H54 (cell line): ENCODE data around the gene HK1.

ENCODE experiments used
- DNase-seq: peaks from one replicate; pipeline ENCODE4 v3.0.0; 2011; ENCODE audit warnings: low spot score, mixed read lengths; ENCODE audit not compliant: insufficient read length
- FAIRE-seq: peaks from 3 replicates; lab custom pipeline; 2011; peaks lifted over from hg19 to GRCh38; lab: Jason Lieb, UNC
- POLR2A ChIP-seq: IDR thresholded peaks from 2 replicates; pipeline ENCODE4 v1.6.1; 2011; ENCODE audit warnings: low read depth, mild to moderate bottlenecking, low read length

Gene HK1

GRCh38 chr10:69451209-69451783 lies 173.0 kb downstream of the HK1 start, which contains the start of gene TSPAN15:
Gene TSPAN15, plus strand, starts transcription at chr10:69451465. Its CDS starts 130 bp downstream, at chr10:69451595.
- FAIRE-seq (no peak), DNase-seq (peak; percentile 72)
- no peak for TF ChIP-seq POLR2A
